Heart left ventricle (tissue), 16 donors: ENCODE results near the gene C3AR1. TPM values are rescaled to one million over a fixed set of nuclear protein-coding genes. Genes with fewer than 3 reads are reported as not detected.

Experiments used
- ATAC-seq, 4 donors: fragments of 200-7000 bp; cut with Tn5 transposase; one replicate each; pipeline ENCODE4 v1.9.1; 2020 to 2022; ENCODE audit warnings: moderate library complexity in 4 of 4, mild to moderate bottlenecking in 3 of 4, moderate number of reproducible peaks in 1 of 4
- DNase-seq, 5 donors: peaks; one replicate each; pipeline ENCODE4 v3.0.0-alpha.2; 2020
- H3K27ac ChIP-seq, 12 donors: fragments of 200-600 bp; sonication (generic) in 4 of 12; one replicate each; pipeline versions ENCODE4 v1.5.0 to v1.8.0; 2016 to 2022; ENCODE audit warnings: mild to moderate bottlenecking in 2 of 12
- H3K27me3 ChIP-seq, 9 donors: fragments of 200-600 bp; sonication (generic) in 2 of 9; one replicate each; pipeline versions ENCODE4 v1.5.1 to v1.8.0; 2016 to 2022; ENCODE audit warnings: mild to moderate bottlenecking in 3 of 9
- H3K36me3 ChIP-seq, 9 donors: fragments of 200-600 bp; sonication (generic) in 2 of 9; one replicate each; pipeline versions ENCODE4 v1.5.0 to v1.8.0; 2018 to 2022; ENCODE audit warnings: mild to moderate bottlenecking in 2 of 9
- H3K4me1 ChIP-seq, 12 donors: fragments of 200-600 bp; sonication (generic) in 4 of 12; one replicate each; pipeline versions ENCODE4 v1.5.0 to v1.8.0; 2016 to 2022; ENCODE audit warnings: mild to moderate bottlenecking in 3 of 12
- H3K4me3 ChIP-seq, 12 donors: fragments of 200-600 bp; sonication (generic) in 4 of 12; one replicate each; pipeline versions ENCODE4 v1.5.0 to v1.8.0; 2017 to 2022; ENCODE audit warnings: mild to moderate bottlenecking in 9 of 12, moderate library complexity in 4 of 12
- H3K9me3 ChIP-seq, 12 donors: fragments of 200-600 bp; sonication (generic) in 4 of 12; one replicate each; pipeline versions ENCODE4 v1.5.0 to v1.8.0; 2016 to 2022; ENCODE audit warnings: mild to moderate bottlenecking in 1 of 12
- POLR2A ChIP-seq, 2 donors: fragments of 450-650 bp; IDR thresholded peaks; one replicate each; pipeline ENCODE4 v1.6.1; 2017; ENCODE audit warnings: antibody characterized with exemption in 2 of 2, mild to moderate bottlenecking in 2 of 2, moderate library complexity in 2 of 2
- WGBS, 4 donors: extraction: QIAGEN DNeasy Blood & Tissue Kit in 2 of 4; methylation state at CpG; one replicate each; pipeline versions ENCODE4 v1.1.5 to v1.1.7; 2013 to 2018; 5-methylcytosine and 5-hydroxymethylcytosine counted together
- intact Hi-C, 10 donors: fragments of 100-400 bp; cut with DNase I; formaldehyde crosslinking; loops; one replicate each; pipeline versions ENCODE4 v1.11.1 to v1.14.2; 2022
- polyA plus RNA-seq, 2 donors: library from polyadenylated mRNA; stranded (reverse); fragments of 200-250 nt; gene quantifications; one replicate each; pipeline ENCODE4 v1.2.3, GENCODE V29; 2013
- total RNA-seq, 9 donors: library from RNA; depleted of rRNA in 2 of 9; stranded (reverse); fragments of >200 nt in 2 of 9; fragmentation: NEBNext Ultra II Directional in 3 of 9; extraction: Animal tissue kit (Norgen Biotek cat#: 25700) in 3 of 9; gene quantifications; one replicate each; pipeline versions ENCODE4 v1.1.0 to v1.2.4, GENCODE V29; 2016 to 2023
- TF ChIP-seq, protein P1 (sequence below), 12 donors: fragments of 200-600 bp; sonication (generic) in 4 of 12; IDR thresholded peaks; one replicate each; pipeline versions ENCODE4 v1.5.0 to v1.8.0; 2018 to 2022; ENCODE audit warnings: antibody characterized with exemption in 12 of 12, mild to moderate bottlenecking in 5 of 12
- donor health status: ischemic (EF 13 %, LVEDD 7.1; RV severe dilation, severe dysfunction).
- donor health status: healthy with polysubstance abuse.
- donor health status: DM: no; HTN: yes; CAD: no.
- donor health status: DM: no; HTN: no; CAD: no.
- donor health status: ischemic (EF 25% LVEDD 6.9; RV normal size, moderate dysfunction).
- donor health status: ischemic (EF 25% LVEDD 5.7; RV mildly dilated, moderate dysfunction).
- donor health status: healthy.
- donor health status: DM: yes; HTN: yes; CAD: no.
- donor health status: ischemic (EF 35%, LVEDD 5.7; RV mildly dilated, moderate dysfunction).
- donor health status: nonischemic (EF 11% LVEDD 7.7; RV severe dilation, severe dysfunction).
- donor health status: DM: yes; HTN: yes; CAD: no.
- donor health status: PGD.
- donor health status: ischemic (EF 29% LVEDD 5.4; RV normal size, mild dysfunction).
- donor health status: nonischemic (EF 23%, LVEDD 6.1; RV moderate dilation, normal function).

Gene C3AR1
- total and polyA plus RNA-seq, 11 donors = 1.4 to 49.3 (median 3.7) TPM

- TF ChIP-seq, protein P1, sequence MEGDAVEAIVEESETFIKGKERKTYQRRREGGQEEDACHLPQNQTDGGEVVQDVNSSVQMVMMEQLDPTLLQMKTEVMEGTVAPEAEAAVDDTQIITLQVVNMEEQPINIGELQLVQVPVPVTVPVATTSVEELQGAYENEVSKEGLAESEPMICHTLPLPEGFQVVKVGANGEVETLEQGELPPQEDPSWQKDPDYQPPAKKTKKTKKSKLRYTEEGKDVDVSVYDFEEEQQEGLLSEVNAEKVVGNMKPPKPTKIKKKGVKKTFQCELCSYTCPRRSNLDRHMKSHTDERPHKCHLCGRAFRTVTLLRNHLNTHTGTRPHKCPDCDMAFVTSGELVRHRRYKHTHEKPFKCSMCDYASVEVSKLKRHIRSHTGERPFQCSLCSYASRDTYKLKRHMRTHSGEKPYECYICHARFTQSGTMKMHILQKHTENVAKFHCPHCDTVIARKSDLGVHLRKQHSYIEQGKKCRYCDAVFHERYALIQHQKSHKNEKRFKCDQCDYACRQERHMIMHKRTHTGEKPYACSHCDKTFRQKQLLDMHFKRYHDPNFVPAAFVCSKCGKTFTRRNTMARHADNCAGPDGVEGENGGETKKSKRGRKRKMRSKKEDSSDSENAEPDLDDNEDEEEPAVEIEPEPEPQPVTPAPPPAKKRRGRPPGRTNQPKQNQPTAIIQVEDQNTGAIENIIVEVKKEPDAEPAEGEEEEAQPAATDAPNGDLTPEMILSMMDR (IDR thresholded peaks at IDR 0.05) = no peak
- ATAC-seq = peak in 3 of 4 donors; percentile 42 to 72 (median 54)
- DNase-seq = peak in 2 of 5 donors; percentile 54 to 77
- no peaks in the 10 kb centered on the region for H3K9me3 ChIP-seq
- intact Hi-C loops = no loop called here
- WGBS, 4 donors = 68 to 81% (median 75%) methylated on average over 7 of the region's 7 CpGs
- H3K36me3 ChIP-seq = peaks cover 0 to 88% (median 76%) of the 10 kb centered on the region in 9 donors
- no peak overlapping the region for H3K4me3 ChIP-seq
- H3K4me1 ChIP-seq = peaks cover 0 to 32% (median 0%) of the 10 kb centered on the region in 12 donors
- no peaks in the 10 kb centered on the region for H3K27me3 ChIP-seq
- H3K27ac ChIP-seq = peak overlapping the region in 1 of 12 donors; percentile 54
Observed at GRCh38 chr12:8052679-8053078, 13.5 kb downstream of the C3AR1 start.

- intact Hi-C loops = no loop called here
- Histone ChIP-seq H3K27me3 (no peaks in the 10 kb centered on the region), H3K27ac (peak overlapping the region in 1 of 12 donors; percentile 67), H3K36me3 (peaks cover 0 to 97% (median 88%) of the 10 kb centered on the region in 9 donors), H3K4me1 (peaks cover 0 to 34% (median under 1%) of the 10 kb centered on the region in 12 donors), H3K4me3 (no peak overlapping the region), H3K9me3 (no peaks in the 10 kb centered on the region)
- WGBS, 4 donors = 84 to 91% (median 89%) methylated on average over 7 of the region's 7 CpGs
- DNase-seq (no peak), ATAC-seq (no peak)
- TF ChIP-seq POLR2A (IDR thresholded peaks at IDR 0.05) = no peak
- TF ChIP-seq, protein P1 (IDR thresholded peaks at IDR 0.05) = no peak
Observed at GRCh38 chr12:8050600-8051250, 15.4 kb downstream of the C3AR1 start.

DNA sequence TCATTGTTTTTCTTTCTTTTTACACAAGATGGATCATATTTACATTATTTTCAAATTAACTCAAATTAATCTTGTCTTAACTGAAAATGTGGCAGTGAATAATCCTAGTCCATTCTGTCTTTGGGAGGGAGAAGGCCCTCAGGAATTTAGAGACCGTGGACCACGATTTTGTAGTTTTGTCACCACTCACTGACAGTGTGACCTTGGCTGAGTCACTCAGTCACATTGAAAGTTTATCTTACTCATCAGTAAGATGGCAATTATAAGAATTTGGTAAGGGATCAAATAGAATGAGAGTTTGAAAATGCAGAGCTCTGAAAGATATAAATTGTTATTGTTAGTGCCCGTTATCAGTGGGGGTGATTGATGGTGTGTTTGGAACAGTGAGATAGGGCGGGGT is 17.3 kb downstream of the C3AR1 start:
- H3K9me3 ChIP-seq = no peaks in the 10 kb centered on the region
- H3K36me3 ChIP-seq = peaks cover 0 to 97% (median 91%) of the 10 kb centered on the region in 9 donors

DNA sequence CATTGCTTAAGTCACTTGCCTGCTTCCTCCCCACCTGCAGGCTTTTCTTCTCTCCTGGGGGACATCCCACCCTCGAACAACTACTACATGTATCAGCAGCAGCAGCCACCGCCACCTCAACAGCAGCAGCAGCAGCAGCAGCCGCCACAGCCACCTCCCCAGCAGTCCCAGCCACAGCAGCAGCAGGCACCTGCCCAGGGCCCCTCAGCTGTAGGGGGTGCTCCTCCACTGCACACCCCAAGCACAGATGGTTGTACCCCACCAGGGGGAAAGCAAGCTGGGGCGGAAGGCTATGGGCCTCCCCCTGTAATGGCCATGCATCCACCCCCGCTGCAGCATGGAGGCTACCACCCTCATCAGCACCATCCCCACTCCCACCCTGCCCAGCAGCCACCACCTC is 18.3 kb downstream of the C3AR1 start:
- H3K27ac ChIP-seq = no peak overlapping the region
- H3K27me3 ChIP-seq = no peaks in the 10 kb centered on the region
- H3K4me3 ChIP-seq = no peak overlapping the region
- peaks cover 0 to 24% (median under 1%) of the 10 kb centered on the region in 12 donors for H3K4me1 ChIP-seq
- intact Hi-C loops = loop anchor here in 2 of 10 donors (5.0 kb wide), 1 partner anchor 34 kb away; the partner anchor contains the start of gene NECAP1 (in 2 of the 2)
- TF ChIP-seq POLR2A (IDR thresholded peaks at IDR 0.05) = no peak
- TF ChIP-seq, protein P1 (IDR thresholded peaks at IDR 0.05) = no peak
- no peaks in the 10 kb centered on the region for H3K9me3 ChIP-seq
- no peak for ATAC-seq
- no peak for DNase-seq
- peaks cover 0 to 97% (median 91%) of the 10 kb centered on the region in 9 donors for H3K36me3 ChIP-seq
- WGBS, 4 donors = 89 to 96% (median 94%) methylated on average over 5 of the region's 5 CpGs

More for the DNA sequence above, 17.3 kb downstream of the C3AR1 start:
- ATAC-seq (no peak), DNase-seq (no peak)
- Histone ChIP-seq H3K27ac (no peak overlapping the region), H3K4me3 (no peak overlapping the region), H3K4me1 (peaks cover 0 to 27% (median under 1%) of the 10 kb centered on the region in 12 donors), H3K27me3 (no peaks in the 10 kb centered on the region)
- WGBS, 4 donors = 84 to 88% (median 86%) methylated on average over 4 of the region's 4 CpGs
- TF ChIP-seq POLR2A (IDR thresholded peaks at IDR 0.05) = no peak
- TF ChIP-seq, protein P1 (IDR thresholded peaks at IDR 0.05) = no peak
- intact Hi-C loops = loop anchor here in 2 of 10 donors (5.0 kb wide), 1 partner anchor 33 kb away; the partner anchor contains the start of gene NECAP1 (in 2 of the 2)
